ACC112 (cell line): ENCODE results near the gene MRPS24.
"Not testable (repeated sequence)": the region's sequence is repeated elsewhere in the genome, so short reads cannot be mapped to it uniquely, and the experiment has no call there.

Experiments used
- H2AFZ ChIP-seq: fragments of 200-600 bp; sonication (generic); one replicate; pipeline ENCODE4 v1.6.0; 2017; ENCODE audit warnings: antibody characterized with exemption, low read length; ENCODE audit not compliant: unreplicated experiment
- H3K27ac ChIP-seq: fragments of 200-600 bp; sonication (generic); 2 replicates; pipeline ENCODE4 v1.5.1; 2014; ENCODE audit warnings: low read depth, mild to moderate bottlenecking, antibody characterized with exemption, low read length, moderate library complexity
- H3K27me3 ChIP-seq: fragments of 200-600 bp; sonication (generic); 2 replicates; pipeline ENCODE4 v1.6.1; 2014; ENCODE audit warnings: mild to moderate bottlenecking, antibody characterized with exemption, low read length, moderate library complexity, mixed read lengths; ENCODE audit not compliant: insufficient read depth
- H3K36me3 ChIP-seq: fragments of 200-600 bp; sonication (generic); 2 replicates; pipeline ENCODE4 v1.6.1; 2016; ENCODE audit warnings: mild to moderate bottlenecking, antibody characterized with exemption, low read length, moderate library complexity, mixed read lengths; ENCODE audit not compliant: insufficient read depth
- H3K4me1 ChIP-seq: fragments of 200-600 bp; sonication (generic); one replicate; pipeline ENCODE4 v1.6.1; 2016; ENCODE audit warnings: low read length, mixed read lengths; ENCODE audit not compliant: insufficient read depth, unreplicated experiment, control insufficient read depth
- H3K4me3 ChIP-seq: fragments of 200-600 bp; sonication (generic); 2 replicates; pipeline ENCODE4 v1.5.1; 2014; ENCODE audit warnings: mild to moderate bottlenecking, low read depth, low read length
- H3K79me2 ChIP-seq: fragments of 200-600 bp; sonication (generic); one replicate; pipeline ENCODE4 v1.6.0; 2016; ENCODE audit warnings: low read length; ENCODE audit not compliant: control insufficient read depth, unreplicated experiment, insufficient read depth

MRPS24 gene

GRCh38 chr7:43843296-43843695 lies 26.0 kb downstream of the MRPS24 start:
- no peaks in the 10 kb centered on the region for H3K4me1 ChIP-seq
- no peak overlapping the region for H2AFZ ChIP-seq
- H3K27me3 ChIP-seq, result no peaks in the 10 kb centered on the region

GRCh38 chr7:43838201-43838658 lies 31.1 kb downstream of the MRPS24 start:
- no peaks in the 10 kb centered on the region for H3K79me2 ChIP-seq
- H3K36me3 ChIP-seq, result peaks cover 7% of the 10 kb centered on the region; the same call in 1 of the 2 replicates
- H3K4me1 ChIP-seq, result no peaks in the 10 kb centered on the region
- no peak overlapping the region for H3K4me3 ChIP-seq
- H2AFZ ChIP-seq, result peak overlapping the region; percentile 58
- no peak overlapping the region for H3K27ac ChIP-seq
- H3K27me3 ChIP-seq, result no peaks in the 10 kb centered on the region

More at GRCh38 chr7:43843296-43843695, 26.0 kb downstream of the MRPS24 start:
- H3K36me3 ChIP-seq, result no peaks in the 10 kb centered on the region
- no peaks in the 10 kb centered on the region for H3K79me2 ChIP-seq
- H3K27ac ChIP-seq, result no peak overlapping the region
- no peak overlapping the region for H3K4me3 ChIP-seq

GRCh38 chr7:43834463-43835251 lies 34.7 kb downstream of the MRPS24 start:
- Histone ChIP-seq H3K79me2 (no peaks in the 10 kb centered on the region), H3K4me1 (no peaks in the 10 kb centered on the region), H3K27ac (no peak overlapping the region), H2AFZ (no peak overlapping the region), H3K36me3 (peaks cover 7% of the 10 kb centered on the region; the same call in 1 of the 2 replicates), H3K4me3 (peak overlapping the region; percentile 57; the same call in 1 of the 2 replicates), H3K27me3 (no peaks in the 10 kb centered on the region)

GRCh38 chr7:43830917-43831316 lies 38.4 kb downstream of the MRPS24 start:
- H2AFZ ChIP-seq, H3K4me1 ChIP-seq, H3K4me3 ChIP-seq, H3K27ac ChIP-seq, H3K79me2 ChIP-seq, H3K36me3 ChIP-seq: not testable (repeated sequence)
- H3K27me3 ChIP-seq, result peaks cover 33% of the 10 kb centered on the region

- no peak overlapping the region for H3K4me3 ChIP-seq
- H2AFZ ChIP-seq, result no peak overlapping the region
- no peak overlapping the region for H3K27ac ChIP-seq
- no peaks in the 10 kb centered on the region for H3K36me3 ChIP-seq
- H3K79me2 ChIP-seq, result no peaks in the 10 kb centered on the region
- peaks cover 68% of the 10 kb centered on the region for H3K27me3 ChIP-seq
- H3K4me1 ChIP-seq, result no peaks in the 10 kb centered on the region
Observed at GRCh38 chr7:43825391-43825808, 43.9 kb downstream of the MRPS24 start.

- no peak overlapping the region for H3K4me3 ChIP-seq
- peaks cover 68% of the 10 kb centered on the region for H3K27me3 ChIP-seq
- H3K27ac ChIP-seq, result no peak overlapping the region
- H3K79me2 ChIP-seq, result no peaks in the 10 kb centered on the region
- H3K36me3 ChIP-seq, result no peaks in the 10 kb centered on the region
- no peaks in the 10 kb centered on the region for H3K4me1 ChIP-seq
- H2AFZ ChIP-seq, result no peak overlapping the region
Observed at GRCh38 chr7:43824963-43825362, 44.4 kb downstream of the MRPS24 start.

- not testable (repeated sequence) for H3K79me2 ChIP-seq, H3K4me1 ChIP-seq, H3K36me3 ChIP-seq, H3K4me3 ChIP-seq, H2AFZ ChIP-seq, H3K27ac ChIP-seq
- peaks cover 71% of the 10 kb centered on the region for H3K27me3 ChIP-seq
Observed at GRCh38 chr7:43824513-43824912, 44.8 kb downstream of the MRPS24 start.

GRCh38 chr7:43823941-43824340 lies 45.4 kb downstream of the MRPS24 start:
- no peak overlapping the region for H3K4me3 ChIP-seq
- H3K4me1 ChIP-seq, result no peaks in the 10 kb centered on the region
- no peak overlapping the region for H3K27ac ChIP-seq
- H2AFZ ChIP-seq, result no peak overlapping the region
- no peaks in the 10 kb centered on the region for H3K79me2 ChIP-seq
- H3K36me3 ChIP-seq, result no peaks in the 10 kb centered on the region
- peaks cover 66% of the 10 kb centered on the region for H3K27me3 ChIP-seq

GRCh38 chr7:43823425-43823824 lies 45.9 kb downstream of the MRPS24 start:
- H3K36me3 ChIP-seq, H3K79me2 ChIP-seq, H3K27ac ChIP-seq, H3K4me1 ChIP-seq, H2AFZ ChIP-seq, H3K4me3 ChIP-seq: not testable (repeated sequence)
- H3K27me3 ChIP-seq, result peaks cover 61% of the 10 kb centered on the region
